ENCODE results near the gene TTC3. TPM values are rescaled to one million over a fixed set of nuclear protein-coding genes. Genes with fewer than 3 reads are reported as not detected.
"Not testable (repeated sequence)": the region's sequence is repeated elsewhere in the genome, so short reads cannot be mapped to it uniquely, and the experiment has no call there.

The TTC3 gene
- total RNA-seq, 1 donor from 2014 or later = 74.1 TPM

- TF ChIP-seq CTCF (conservative IDR thresholded peaks at IDR 0.05; ENCODE audit: low read depth, low read length) = no peak
- H3K4me3 ChIP-seq (ENCODE audit: low read depth, low read length) = peak overlapping the region; percentile 57
- no peak for DNase-seq (ENCODE audit: low read depth)
These were observed 146.8 kb downstream of the TTC3 start for GRCh38 chr21:37219761-37220432.

DNA sequence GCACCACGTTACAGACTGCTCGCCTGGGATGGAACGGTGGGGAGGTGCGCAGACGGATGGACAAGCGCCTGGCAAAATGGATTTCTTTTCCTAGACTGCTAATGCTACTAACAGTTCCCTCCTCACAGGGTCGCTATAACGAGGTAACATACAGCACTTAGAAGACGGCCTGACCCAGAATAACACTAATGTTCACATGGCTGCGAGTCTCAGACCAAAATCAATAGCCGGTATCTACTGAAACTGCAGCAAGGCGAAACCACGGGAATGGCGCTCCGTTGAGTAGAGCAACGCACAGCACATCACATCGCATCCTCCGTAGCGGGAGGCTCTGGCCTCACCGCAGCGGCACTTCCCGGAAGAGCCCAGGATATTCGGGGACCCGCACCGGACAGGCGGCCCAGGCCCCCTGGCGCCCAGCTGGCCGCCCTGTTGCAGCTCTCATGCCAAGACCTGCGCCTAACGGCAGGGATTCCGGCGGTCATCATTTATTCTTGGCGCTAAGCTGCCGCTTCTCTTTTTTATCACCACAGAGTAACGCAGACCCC lies 147.5 kb downstream of the TTC3 start:
- H3K4me3 ChIP-seq (ENCODE audit: low read depth, low read length) = peak overlapping the region; percentile 57
- no peak for DNase-seq (ENCODE audit: low read depth)
- no peak for TF ChIP-seq CTCF (conservative IDR thresholded peaks at IDR 0.05; ENCODE audit: low read depth, low read length)

DNA sequence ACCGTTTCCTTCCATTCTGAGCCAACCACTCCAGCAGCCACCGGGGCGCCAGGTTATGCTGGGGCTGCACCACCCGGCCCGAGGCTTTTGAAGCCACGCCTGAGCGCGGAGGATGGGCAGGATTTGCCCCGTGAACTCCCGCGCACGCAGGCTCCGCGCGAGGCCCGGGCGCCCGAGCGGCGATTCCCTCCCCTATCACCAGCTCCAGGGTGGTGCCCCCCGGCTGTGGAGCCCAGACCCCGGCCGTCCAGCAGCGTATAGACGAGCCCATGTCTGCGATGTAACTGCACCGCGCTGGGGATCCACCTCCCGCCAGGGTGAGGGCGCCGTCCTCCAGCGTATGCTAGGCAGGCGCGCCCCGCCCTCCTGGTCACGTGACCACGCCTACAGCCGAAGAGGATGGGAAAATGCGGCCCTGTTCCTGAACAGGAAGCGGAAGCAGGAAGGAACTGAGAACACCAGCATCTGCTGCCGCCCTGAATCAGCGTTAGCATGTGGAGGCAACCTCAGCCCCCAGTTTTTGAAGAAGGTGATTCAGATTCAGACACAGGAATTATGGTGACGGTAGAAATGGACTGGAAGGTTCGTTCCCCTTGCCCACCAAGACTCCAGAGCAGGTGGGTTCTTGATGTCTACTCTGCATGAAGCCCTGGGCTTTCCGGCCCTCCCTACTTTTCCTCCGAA lies 148.1 kb downstream of the TTC3 start:
- peak overlapping the region; percentile 57 for H3K4me3 ChIP-seq (ENCODE audit: low read depth, low read length)
- DNase-seq (ENCODE audit: low read depth) = no peak
- peak; percentile 50 for TF ChIP-seq CTCF (conservative IDR thresholded peaks at IDR 0.05; ENCODE audit: low read depth, low read length)

DNA sequence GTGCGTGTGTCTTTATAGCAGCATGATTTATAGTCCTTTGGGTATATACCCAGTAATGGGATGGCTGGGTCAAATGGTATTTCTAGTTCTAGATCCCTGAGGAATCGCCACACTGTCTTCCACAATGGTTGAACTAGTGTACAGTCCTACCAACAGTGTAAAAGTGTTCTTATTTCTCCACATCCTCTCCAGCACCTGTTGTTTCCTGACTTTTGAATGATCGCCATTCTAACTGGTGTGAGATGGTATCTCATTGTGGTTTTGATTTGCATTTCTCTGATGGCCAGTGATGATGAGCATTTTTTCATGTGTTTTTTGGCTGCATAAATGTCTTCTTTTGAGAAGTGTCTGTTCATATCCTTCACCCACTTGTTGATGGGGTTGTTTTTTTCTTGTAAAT lies 149.2 kb downstream of the TTC3 start:
- DNase-seq (ENCODE audit: low read depth); H3K4me3 ChIP-seq (ENCODE audit: low read depth, low read length): not testable (repeated sequence)

DNA sequence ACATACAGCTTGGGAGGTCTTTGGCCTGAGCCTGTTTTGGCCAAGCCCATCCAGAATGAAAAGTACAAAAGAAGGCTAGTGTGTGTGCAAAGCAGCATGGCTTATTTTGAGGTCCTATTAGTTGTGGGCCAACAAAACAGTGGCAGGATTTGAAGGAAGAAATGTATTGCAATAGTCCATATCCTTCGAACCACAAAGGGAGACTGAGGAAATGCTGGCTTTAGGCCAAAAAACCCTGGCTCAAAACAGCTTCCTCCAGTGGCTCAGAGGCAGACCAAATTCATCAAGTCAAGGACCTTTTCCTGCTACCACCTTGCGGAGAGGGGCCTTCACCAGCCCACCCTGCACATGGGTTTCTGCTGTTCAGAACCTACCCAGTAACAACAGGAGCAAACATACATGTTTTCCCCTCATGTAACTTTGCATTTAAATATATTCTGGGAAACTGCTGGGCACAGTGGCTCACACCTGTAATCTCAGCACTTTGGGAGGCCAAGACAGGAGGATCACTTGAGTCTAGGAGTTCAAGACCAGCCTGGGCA lies 150.8 kb downstream of the TTC3 start:
- DNase-seq (ENCODE audit: low read depth) = no peak
- no peak overlapping the region for H3K4me3 ChIP-seq (ENCODE audit: low read depth, low read length)
- no peak for TF ChIP-seq CTCF (conservative IDR thresholded peaks at IDR 0.05; ENCODE audit: low read depth, low read length)

DNA sequence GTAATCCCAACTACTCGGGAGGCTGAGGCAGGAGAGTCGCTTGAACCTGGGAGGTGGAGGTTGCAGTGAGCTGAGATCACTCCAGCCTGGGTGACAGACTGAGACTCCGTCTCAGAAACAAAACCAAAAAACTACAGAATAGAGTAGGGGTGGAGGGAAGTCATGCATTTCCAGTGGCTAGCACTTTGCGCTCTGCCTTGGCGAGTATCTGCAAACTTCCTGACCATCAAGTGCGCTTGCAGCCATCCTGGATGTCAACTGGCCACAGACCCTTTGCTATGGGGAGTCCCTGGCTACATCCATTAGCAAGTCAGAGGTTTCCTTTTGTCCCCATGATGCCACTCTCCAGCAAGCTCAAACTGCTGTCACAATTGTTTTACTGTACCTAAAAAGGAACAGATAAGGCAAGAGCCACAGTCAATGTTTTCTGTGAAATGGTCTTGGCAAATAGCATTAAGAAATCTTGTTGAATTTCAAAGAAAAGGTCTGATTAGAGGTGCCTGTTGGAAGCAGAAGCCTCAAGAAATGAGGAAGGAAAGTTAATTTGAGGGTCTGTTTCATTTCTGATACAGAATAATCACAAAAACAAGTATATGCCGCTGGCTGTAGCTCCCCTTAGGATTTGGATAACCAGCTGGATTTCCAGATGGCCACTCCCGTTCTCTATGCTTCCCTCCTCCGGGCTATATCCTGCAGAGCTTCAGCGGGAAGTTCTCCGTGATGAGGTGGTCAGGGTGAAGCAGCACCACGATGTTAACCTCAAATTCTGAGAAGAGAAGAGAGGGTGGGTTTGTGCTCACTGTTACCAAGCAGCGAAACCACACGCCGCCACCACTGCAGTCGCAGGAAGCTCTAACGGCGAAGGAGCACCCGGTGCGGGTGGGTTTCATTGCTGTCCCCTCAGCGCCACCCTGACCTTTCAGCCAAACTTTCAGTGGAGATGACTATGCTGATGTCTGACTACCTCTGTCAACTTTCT lies 152.1 kb downstream of the TTC3 start:
- H3K4me3 ChIP-seq (ENCODE audit: low read depth, low read length) = no peak overlapping the region
- TF ChIP-seq CTCF (conservative IDR thresholded peaks at IDR 0.05; ENCODE audit: low read depth, low read length) = no peak

More for the DNA sequence above, 152.1 kb downstream of the TTC3 start:
- DNase-seq (ENCODE audit: low read depth) = no peak
